NK-92 (cell line): ENCODE measurements around the gene SIAH2.
"Not testable (repeated sequence)": the region's sequence is repeated elsewhere in the genome, so short reads cannot be mapped to it uniquely, and the experiment has no call there.

ENCODE experiments used
- DNase-seq: peaks from one replicate; lab custom pipeline; 2025; ENCODE audit not compliant: unreplicated experiment; lab: John Stamatoyannopoulos, UW

The SIAH2 gene

GRCh38 chr3:150763122-150763840 lies at the start of gene SIAH2:
Gene SIAH2, minus strand, starts transcription at chr3:150763169. Its CDS starts 320 bp downstream, at chr3:150762849.
- DNase-seq = peak; percentile 69

- DNase-seq = no peak
These were observed 49.0 kb upstream of the SIAH2 start for GRCh38 chr3:150811984-150812383.

DNA sequence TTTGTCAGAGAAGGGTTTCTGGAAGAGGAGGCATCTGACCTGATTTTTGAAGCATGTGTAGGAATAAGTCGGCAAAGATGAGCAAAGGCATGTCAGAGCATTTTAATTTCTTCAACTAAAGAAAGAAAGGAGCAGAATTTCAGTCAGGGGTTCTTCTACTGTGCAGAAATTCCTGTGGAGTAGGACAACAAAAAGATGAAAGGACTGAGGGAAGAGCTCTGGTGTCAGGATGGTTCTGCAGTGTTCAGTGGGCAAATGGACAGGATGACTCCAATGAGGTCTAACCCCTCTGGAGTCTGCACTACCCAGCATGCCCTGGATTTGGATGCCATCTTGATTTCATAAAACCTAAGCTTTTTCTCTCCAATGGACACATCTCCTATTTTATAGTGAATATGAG lies 47.7 kb upstream of the SIAH2 start:
- no peak for DNase-seq

GRCh38 chr3:150806185-150806835 lies 43.3 kb upstream of the SIAH2 start:
- DNase-seq = no peak

- no peak for DNase-seq
These were observed 42.4 kb upstream of the SIAH2 start for GRCh38 chr3:150805354-150805753.

DNA sequence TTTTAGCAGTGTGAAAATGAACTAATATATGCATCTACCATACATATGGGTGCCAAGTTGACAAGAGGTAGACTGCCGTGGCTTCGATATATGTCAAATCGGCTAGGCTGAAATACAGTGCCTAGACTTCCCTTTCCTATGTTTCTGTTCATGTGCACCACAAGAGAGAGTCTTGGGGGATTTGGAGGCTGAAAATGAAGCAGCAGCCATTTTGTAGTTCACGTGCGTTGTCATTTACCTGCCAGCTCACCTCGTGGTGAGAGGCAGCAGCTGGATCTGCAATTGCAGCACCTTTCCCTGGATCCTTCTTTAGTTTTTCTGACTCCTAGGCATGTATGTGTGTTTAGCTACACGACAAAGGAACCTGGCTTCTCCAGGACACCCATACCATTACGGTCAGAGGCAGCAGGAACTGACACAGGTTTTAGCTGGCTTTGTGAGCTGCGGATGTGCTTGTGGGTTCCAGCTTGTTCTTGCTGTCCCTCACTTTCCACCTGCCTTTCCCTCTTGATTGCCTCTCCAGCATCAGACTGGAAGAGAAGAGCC lies 40.5 kb upstream of the SIAH2 start:
- no peak for DNase-seq

GRCh38 chr3:150800722-150801121 lies 37.8 kb upstream of the SIAH2 start:
- DNase-seq = no peak

- DNase-seq = no peak
These were observed 35.2 kb upstream of the SIAH2 start for GRCh38 chr3:150798122-150798618.

- no peak for DNase-seq
These were observed 34.2 kb upstream of the SIAH2 start for GRCh38 chr3:150797155-150797554.

DNA sequence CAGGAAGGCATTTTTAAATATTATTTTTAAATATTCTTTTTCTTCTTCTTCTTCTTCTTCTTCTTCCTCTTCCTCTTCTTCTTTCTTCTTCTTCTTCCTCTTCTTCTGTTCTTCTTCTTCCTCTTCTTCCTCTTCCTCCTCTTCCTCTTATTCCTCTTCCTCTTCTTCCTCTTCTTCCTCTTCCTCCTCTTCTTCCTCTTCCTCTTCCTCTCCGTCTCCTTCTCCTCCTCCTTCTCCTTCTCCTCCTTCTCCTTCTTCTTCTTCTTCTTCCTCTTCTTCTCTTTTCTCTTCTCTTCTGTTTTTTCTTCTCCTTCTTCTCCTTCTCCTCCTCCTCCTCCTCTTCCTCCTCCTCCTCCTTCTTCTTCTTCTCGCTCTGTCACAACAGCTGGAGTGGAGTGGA lies 33.6 kb upstream of the SIAH2 start:
- DNase-seq = not testable (repeated sequence)

GRCh38 chr3:150793641-150794040 lies 30.7 kb upstream of the SIAH2 start:
- no peak for DNase-seq

GRCh38 chr3:150790629-150791028 lies 27.7 kb upstream of the SIAH2 start:
- no peak for DNase-seq

GRCh38 chr3:150789451-150789850 lies 26.5 kb upstream of the SIAH2 start:
- no peak for DNase-seq

DNA sequence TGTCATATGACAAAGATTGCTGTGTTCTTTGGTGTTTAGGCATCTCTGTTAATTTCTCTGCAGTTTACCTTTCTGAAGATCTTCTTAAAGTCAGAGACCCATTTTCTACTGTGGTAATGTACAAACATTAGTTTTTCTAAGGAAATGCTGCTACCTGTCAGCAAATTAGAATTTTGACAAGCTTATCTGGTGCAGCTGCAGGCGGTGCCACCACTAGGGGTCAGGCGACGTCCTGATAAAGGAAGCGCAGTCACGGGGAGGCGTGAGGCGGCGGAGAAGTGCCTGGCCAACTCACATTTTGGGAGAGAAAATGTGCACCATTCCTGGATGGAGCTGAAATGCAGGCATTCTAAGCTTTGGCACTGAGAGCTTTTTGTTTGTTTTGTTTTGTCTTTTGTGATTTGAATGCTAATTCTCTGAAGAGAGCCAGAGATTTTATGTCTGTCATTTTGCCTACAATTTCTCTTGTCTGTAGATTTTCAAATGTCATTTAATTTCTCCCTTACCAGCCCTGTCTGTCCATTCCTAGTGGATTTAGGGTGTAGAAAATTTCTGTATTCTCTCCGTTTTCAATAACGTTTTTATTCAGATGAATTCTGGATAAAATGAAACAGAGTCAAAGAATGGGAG lies 24.9 kb upstream of the SIAH2 start:
- DNase-seq = no peak

- no peak for DNase-seq
These were observed 23.8 kb upstream of the SIAH2 start for GRCh38 chr3:150786791-150787190.

DNA sequence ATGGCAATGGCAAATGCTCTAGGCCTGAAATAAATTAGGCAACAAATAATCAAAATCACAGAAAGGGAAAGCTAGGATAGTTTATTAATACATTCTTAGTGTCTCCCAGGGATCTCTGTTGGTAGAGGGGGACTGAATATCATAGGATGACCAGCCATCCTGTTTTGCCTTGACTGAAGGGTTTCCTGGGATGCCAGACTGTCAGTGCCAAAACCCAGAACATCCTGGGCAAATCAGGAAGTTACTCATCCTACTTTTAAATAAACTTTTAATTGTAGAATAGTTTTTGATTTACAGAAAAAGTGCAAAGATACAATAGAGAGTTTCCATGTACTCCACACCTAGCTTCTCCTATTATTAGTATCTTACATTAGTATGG lies 21.8 kb upstream of the SIAH2 start:
- DNase-seq = no peak

DNA sequence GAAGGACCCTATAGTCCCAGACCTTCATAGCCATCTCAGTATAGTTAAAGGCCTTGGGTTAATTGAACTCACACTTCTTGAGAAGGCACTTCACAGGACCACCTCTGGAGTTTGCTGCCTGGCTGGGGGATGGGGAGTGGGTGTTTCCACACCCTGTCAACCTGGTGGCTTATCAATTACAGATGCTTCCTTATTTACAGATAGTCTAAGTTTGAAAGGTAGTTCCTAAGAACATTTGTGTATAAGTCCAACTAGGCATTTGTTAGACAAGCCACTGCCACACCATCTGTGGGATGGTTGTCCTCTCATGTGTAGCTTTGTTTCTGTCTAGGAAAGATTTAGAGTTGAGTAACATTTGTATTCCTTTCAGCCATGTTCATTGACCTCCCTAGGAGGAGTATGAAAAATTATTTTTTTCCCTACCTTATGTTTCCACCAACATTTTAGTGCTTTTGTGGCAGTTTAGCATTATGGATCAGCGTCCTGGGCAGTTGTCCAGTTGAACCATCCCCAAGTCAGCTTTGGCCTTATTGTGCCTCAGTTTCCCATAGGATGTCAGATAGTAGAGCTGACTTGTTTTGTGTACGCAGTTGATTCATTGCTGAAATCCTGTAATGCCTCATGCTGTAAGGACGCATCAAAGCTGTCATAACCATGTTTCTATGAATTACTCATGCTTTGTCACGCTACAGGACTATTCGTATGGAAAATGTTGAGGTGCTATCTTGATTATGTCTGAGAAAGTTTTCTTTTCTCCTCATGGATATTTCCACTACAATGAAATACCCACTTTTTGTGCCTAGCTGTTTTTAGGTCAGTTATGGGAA lies 21.2 kb upstream of the SIAH2 start:
- DNase-seq = no peak

DNA sequence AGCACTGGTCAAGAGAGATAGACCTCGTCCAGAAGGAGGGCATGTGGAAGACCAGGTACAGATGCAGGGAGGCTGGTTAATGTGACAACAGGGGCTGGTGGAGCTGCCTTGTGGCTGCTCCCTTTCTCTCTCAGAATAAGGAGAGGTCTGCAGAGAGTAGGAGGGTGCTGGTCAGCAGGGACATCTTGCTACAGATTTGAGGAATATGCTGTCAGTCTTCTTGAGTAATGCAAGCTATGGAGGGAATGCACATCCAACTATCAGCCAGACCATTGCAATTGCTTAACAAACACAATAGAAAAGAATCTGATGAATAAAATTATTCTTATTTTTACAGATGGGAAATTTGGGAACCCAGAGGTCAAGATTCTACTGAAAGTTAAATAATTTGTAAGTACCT lies 20.3 kb upstream of the SIAH2 start:
- no peak for DNase-seq

- no peak for DNase-seq
These were observed 16.5 kb upstream of the SIAH2 start for GRCh38 chr3:150779402-150779858.

GRCh38 chr3:150778793-150779401 lies 15.9 kb upstream of the SIAH2 start:
- DNase-seq = no peak
